Progenitor cell of endocrine pancreas (in vitro differentiated cells): ENCODE data around the gene DLGAP4. TPM values are rescaled to one million over a fixed set of nuclear protein-coding genes. Genes with fewer than 3 reads are reported as not detected.

Source experiments
- DNase-seq: peaks from one replicate; pipeline ENCODE4 v3.0.0; 2021; ENCODE audit warnings: low spot score; ENCODE audit not compliant: unreplicated experiment
- H3K27ac Mint-ChIP-seq: 2 replicates; pipeline ENCODE4 v1.8.0; 2021; ENCODE audit warnings: mild to moderate bottlenecking, moderate library complexity, mixed read lengths
- H3K27me3 Mint-ChIP-seq: 2 replicates; pipeline ENCODE4 v1.8.0; 2021; ENCODE audit warnings: mixed read lengths
- H3K36me3 Mint-ChIP-seq: 2 replicates; pipeline ENCODE4 v1.8.0; 2022; ENCODE audit warnings: mixed read lengths; ENCODE audit not compliant: insufficient read depth
- H3K4me1 Mint-ChIP-seq: 2 replicates; pipeline ENCODE4 v1.8.0; 2021; ENCODE audit warnings: low read depth, mixed read lengths
- H3K4me3 Mint-ChIP-seq: 2 replicates; pipeline ENCODE4 v1.8.0; 2021; ENCODE audit warnings: low read depth, mild to moderate bottlenecking, moderate library complexity, mixed read lengths
- H3K9me3 Mint-ChIP-seq: 2 replicates; pipeline ENCODE4 v1.8.0; 2021; ENCODE audit warnings: low read depth, mixed read lengths
- total RNA-seq: library from RNA; stranded (reverse); gene quantifications from 2 replicates; pipeline ENCODE4 v1.2.1, GENCODE V29; 2021
- TF ChIP-seq, protein P1 (sequence below): fragments of 200-600 bp; sonication (generic); IDR thresholded peaks from one replicate; pipeline ENCODE4 v1.5.0; 2021; ENCODE audit warnings: antibody characterized with exemption, mild to moderate bottlenecking; ENCODE audit not compliant: unreplicated experiment

Gene DLGAP4
- total RNA-seq, 1 donor from 2014 or later, result 109 TPM

DNA sequence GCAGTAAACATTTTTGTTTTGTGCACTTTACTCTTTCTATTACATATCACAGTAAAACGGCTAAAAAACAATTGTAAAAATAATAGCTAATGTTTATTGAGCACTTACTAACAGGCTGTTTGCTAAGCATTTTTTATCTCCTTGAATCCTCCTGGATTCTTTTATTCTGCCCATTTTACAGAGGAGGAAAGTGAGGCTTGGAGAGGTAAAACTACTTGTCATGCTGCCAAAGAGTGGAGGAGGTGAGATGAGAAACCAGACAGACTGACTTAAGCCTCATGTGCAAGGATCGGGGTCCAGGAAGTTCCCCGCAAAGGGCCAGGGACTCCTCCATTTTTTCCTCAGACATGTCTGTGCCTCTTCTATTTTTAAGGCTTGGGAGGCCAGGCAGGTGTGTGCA is 63.6 kb downstream of the DLGAP4 start:
- DNase-seq, result no peak
- TF ChIP-seq, protein P1, sequence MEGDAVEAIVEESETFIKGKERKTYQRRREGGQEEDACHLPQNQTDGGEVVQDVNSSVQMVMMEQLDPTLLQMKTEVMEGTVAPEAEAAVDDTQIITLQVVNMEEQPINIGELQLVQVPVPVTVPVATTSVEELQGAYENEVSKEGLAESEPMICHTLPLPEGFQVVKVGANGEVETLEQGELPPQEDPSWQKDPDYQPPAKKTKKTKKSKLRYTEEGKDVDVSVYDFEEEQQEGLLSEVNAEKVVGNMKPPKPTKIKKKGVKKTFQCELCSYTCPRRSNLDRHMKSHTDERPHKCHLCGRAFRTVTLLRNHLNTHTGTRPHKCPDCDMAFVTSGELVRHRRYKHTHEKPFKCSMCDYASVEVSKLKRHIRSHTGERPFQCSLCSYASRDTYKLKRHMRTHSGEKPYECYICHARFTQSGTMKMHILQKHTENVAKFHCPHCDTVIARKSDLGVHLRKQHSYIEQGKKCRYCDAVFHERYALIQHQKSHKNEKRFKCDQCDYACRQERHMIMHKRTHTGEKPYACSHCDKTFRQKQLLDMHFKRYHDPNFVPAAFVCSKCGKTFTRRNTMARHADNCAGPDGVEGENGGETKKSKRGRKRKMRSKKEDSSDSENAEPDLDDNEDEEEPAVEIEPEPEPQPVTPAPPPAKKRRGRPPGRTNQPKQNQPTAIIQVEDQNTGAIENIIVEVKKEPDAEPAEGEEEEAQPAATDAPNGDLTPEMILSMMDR, result no peak
- Mint-ChIP-seq H3K4me3 (no peak overlapping the region), H3K9me3 (no peaks in the 10 kb centered on the region), H3K27me3 (peaks cover 10% of the 10 kb centered on the region), H3K36me3 (no peaks in the 10 kb centered on the region), H3K27ac (no peak overlapping the region), H3K4me1 (no peaks in the 10 kb centered on the region)

DNA sequence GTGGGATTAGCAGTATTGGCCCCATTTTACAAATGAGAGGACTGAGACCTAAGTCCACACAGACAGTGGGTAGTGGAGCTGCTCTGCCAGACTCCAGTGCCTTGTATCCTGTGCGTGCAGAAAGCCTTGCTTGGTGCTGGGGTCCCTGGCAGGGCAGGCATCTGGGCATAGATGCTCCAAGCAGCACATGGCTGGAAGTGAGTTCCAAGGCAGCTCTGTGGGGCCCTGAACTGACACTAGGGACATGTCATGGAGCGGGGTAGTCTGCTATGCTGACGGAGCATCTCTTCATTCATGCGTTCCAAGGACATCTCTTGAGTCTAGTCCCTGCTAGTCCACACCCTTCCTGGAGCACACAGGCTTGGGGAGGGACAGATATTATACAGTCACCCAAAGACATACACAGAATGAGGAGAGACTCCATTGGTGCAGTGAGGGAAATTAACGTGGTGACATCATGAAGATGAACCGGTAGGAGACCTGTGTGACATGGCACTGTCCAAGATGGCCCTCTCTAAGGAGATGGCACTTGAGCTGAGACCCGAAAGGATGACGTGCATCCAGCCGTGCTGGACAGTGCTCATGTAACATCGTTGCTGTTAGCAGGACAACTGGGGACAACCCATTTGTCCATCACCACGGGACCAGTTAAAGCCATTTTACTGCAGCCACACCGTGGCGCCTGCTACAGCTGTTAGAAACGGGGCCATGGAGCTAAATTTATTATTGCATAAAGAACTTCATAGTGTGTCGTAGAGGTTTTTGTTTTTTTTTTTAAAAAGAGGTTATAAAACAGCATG is 65.1 kb downstream of the DLGAP4 start:
- H3K9me3 Mint-ChIP-seq, result no peaks in the 10 kb centered on the region
- peaks cover 14% of the 10 kb centered on the region for H3K27me3 Mint-ChIP-seq
- no peaks in the 10 kb centered on the region for H3K4me1 Mint-ChIP-seq
- TF ChIP-seq, protein P1, result no peak
- H3K4me3 Mint-ChIP-seq, result no peak overlapping the region
- no peak overlapping the region for H3K27ac Mint-ChIP-seq
- DNase-seq, result no peak
- no peaks in the 10 kb centered on the region for H3K36me3 Mint-ChIP-seq

DNA sequence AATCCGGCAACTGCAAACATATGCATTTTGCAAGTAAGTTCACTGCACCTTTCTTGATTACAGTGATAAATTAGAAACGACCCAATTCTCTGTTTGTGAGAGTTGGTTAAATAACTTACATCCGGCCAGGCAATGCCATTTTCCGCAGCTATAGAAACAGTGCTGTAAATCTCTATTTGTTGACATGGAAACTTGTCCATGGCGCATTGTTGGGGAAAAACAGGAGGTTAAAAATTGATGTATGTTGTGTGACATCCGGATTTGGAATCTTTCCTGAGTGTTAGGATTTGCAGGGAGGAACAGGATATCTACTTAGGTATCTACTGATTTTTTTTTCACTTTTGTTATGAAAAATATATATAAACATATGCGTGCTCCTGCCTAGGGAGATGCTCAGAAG is 66.5 kb downstream of the DLGAP4 start:
- no peaks in the 10 kb centered on the region for H3K36me3 Mint-ChIP-seq
- H3K27me3 Mint-ChIP-seq, result peaks cover 19% of the 10 kb centered on the region
- TF ChIP-seq, protein P1, result no peak
- DNase-seq, result no peak
- no peak overlapping the region for H3K27ac Mint-ChIP-seq
- H3K4me3 Mint-ChIP-seq, result no peak overlapping the region
- no peaks in the 10 kb centered on the region for H3K9me3 Mint-ChIP-seq
- H3K4me1 Mint-ChIP-seq, result no peaks in the 10 kb centered on the region

DNA sequence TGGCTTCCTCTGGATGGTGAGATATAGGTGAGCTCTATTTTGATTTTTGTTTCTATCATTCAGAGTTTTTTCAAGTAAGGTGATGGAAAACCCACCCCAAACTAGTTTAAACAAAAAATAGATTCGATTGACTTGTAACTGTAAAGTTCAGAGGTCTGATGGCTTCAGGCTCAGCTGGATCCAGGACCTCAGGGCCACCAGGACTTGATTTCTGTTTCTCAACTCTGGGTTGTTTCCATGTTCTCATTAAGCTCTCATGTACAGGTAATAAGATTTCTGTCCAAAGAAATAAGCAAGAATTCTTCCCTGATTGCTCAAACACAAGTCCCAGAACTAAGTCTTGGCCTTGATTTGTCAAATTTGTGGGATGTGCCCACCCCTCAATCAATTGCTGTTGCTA is 67.0 kb downstream of the DLGAP4 start:
- Mint-ChIP-seq H3K4me1 (no peaks in the 10 kb centered on the region), H3K4me3 (no peak overlapping the region), H3K9me3 (no peaks in the 10 kb centered on the region), H3K27me3 (peaks cover 18% of the 10 kb centered on the region), H3K27ac (no peak overlapping the region), H3K36me3 (no peaks in the 10 kb centered on the region)
- TF ChIP-seq, protein P1, result no peak
- no peak for DNase-seq

- no peaks in the 10 kb centered on the region for H3K36me3 Mint-ChIP-seq
- TF ChIP-seq, protein P1, result no peak
- no peak overlapping the region for H3K27ac Mint-ChIP-seq
- no peaks in the 10 kb centered on the region for H3K4me1 Mint-ChIP-seq
- no peak for DNase-seq
- H3K27me3 Mint-ChIP-seq, result peaks cover 29% of the 10 kb centered on the region
- no peaks in the 10 kb centered on the region for H3K9me3 Mint-ChIP-seq
- H3K4me3 Mint-ChIP-seq, result no peak overlapping the region
Observed at GRCh38 chr20:36374995-36375394, 68.9 kb downstream of the DLGAP4 start.
